ENCODE measurements around the gene CCDC63.

DNA sequence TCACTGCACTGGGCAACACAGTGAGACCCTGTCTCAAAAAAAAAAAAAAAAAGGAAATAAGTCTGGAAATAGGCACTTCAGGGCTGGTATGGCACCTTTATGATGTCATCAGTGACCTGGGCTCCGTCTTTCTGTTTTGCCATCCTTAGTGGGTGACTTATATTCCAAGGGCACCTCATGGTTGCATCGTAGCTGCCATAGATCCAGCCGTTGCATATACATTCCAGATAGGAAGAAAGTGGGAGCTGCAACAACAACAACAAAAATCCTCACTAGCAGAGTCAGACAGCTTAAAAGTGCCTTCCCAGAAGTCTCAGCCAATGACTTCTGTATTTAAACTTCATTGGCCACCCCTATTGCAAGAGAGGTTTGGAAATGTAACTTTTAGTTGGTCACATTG is 47.2 kb downstream of the CCDC63 start:
- no peak for TF ChIP-seq POLR2A (IDR thresholded peaks at IDR 0.05)
- TF ChIP-seq CTCF (IDR thresholded peaks at IDR 0.05) = no peak
